ENCODE measurements around the gene CFAP69. TPM values are rescaled to one million over a fixed set of nuclear protein-coding genes. Genes with fewer than 3 reads are reported as not detected.

CFAP69 gene
- total RNA-seq, 2 experiments from 2014 or later: not detected

DNA sequence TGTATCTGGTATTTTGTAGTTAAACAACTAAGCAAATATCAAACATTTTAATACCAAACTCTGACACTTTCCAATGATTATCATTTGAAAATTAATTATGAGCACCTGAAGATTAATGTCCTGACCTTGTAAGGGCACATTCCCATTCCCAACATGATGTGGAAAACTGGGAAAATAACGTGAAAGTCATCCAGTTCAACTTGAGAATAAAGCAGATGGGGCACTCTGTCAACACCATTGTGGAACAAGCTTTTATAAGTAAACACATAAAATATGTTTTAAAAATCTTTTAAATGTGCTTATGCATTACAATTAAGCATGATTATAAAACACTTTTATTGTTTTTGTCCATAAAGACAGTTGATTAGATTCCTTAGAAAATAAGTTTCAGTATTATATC lies 19.4 kb upstream of the CFAP69 start:
- H3K9me3 Mint-ChIP-seq: no peaks in the 10 kb centered on the region
- H3K4me3 Mint-ChIP-seq: no peak overlapping the region
- H3K27ac Mint-ChIP-seq: no peak overlapping the region
- intact Hi-C loops (cut with DNase I, micrococcal nuclease): no loop called here
- DNase-seq (no peak), ATAC-seq (ENCODE audit: poor library complexity) (no peak)
- Histone ChIP-seq H3K27ac (ENCODE audit: low read depth in 1 of 2, low read length in 2 of 2) (no peak overlapping the region), H3K36me3 (ENCODE audit: insufficient read depth, low read length) (no peaks in the 10 kb centered on the region), H3K9me3 (ENCODE audit: control insufficient read depth in 1 of 2, insufficient read depth in 1 of 2, low read length in 2 of 2) (no peaks in the 10 kb centered on the region), H3K4me1 (ENCODE audit: insufficient read depth, low read length) (no peaks in the 10 kb centered on the region), H3K27me3 (ENCODE audit: control insufficient read depth in 1 of 2, insufficient read depth in 2 of 2, low read length in 2 of 2) (peaks cover 0 to 17% of the 10 kb centered on the region in 2 experiments), H3K4me3 (ENCODE audit: low read length) (no peak overlapping the region)
- ChIA-PET POLR2A (no interaction called here), CTCF (no interaction called here)
- no peaks in the 10 kb centered on the region for H3K36me3 Mint-ChIP-seq (ENCODE audit: low read depth)
- H3K27me3 Mint-ChIP-seq: peaks cover 56% of the 10 kb centered on the region
- no peaks in the 10 kb centered on the region for H3K4me1 Mint-ChIP-seq (ENCODE audit: low read depth)
- TF ChIP-seq, protein P1, sequence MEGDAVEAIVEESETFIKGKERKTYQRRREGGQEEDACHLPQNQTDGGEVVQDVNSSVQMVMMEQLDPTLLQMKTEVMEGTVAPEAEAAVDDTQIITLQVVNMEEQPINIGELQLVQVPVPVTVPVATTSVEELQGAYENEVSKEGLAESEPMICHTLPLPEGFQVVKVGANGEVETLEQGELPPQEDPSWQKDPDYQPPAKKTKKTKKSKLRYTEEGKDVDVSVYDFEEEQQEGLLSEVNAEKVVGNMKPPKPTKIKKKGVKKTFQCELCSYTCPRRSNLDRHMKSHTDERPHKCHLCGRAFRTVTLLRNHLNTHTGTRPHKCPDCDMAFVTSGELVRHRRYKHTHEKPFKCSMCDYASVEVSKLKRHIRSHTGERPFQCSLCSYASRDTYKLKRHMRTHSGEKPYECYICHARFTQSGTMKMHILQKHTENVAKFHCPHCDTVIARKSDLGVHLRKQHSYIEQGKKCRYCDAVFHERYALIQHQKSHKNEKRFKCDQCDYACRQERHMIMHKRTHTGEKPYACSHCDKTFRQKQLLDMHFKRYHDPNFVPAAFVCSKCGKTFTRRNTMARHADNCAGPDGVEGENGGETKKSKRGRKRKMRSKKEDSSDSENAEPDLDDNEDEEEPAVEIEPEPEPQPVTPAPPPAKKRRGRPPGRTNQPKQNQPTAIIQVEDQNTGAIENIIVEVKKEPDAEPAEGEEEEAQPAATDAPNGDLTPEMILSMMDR (IDR thresholded peaks at IDR 0.05): no peak

DNA sequence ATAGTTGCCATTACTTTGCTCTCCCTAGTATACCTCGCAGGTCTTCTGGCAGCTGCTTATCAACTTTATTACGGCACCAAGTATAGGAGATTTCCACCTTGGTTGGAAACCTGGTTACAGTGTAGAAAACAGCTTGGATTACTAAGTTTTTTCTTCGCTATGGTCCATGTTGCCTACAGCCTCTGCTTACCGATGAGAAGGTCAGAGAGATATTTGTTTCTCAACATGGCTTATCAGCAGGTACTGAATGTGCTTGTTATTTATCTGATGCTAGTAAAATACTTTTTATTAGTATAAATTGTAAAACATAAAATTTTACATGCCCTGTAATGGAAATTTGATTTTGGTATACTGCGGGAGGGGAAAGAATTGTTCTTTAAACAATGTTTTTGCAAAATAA lies 17.7 kb upstream of the CFAP69 start:
- POLR2A ChIA-PET: no interaction called here
- Mint-ChIP-seq H3K27me3 (peaks cover 49% of the 10 kb centered on the region), H3K4me3 (no peak overlapping the region), H3K9me3 (no peaks in the 10 kb centered on the region), H3K4me1 (ENCODE audit: low read depth) (no peaks in the 10 kb centered on the region), H3K27ac (no peak overlapping the region), H3K36me3 (ENCODE audit: low read depth) (no peaks in the 10 kb centered on the region)
- Histone ChIP-seq H3K27me3 (ENCODE audit: control insufficient read depth in 1 of 2, insufficient read depth in 2 of 2, low read length in 2 of 2) (peaks cover 0 to 17% of the 10 kb centered on the region in 2 experiments), H3K4me3 (ENCODE audit: low read length) (no peak overlapping the region), H3K9me3 (ENCODE audit: control insufficient read depth in 1 of 2, insufficient read depth in 1 of 2, low read length in 2 of 2) (no peaks in the 10 kb centered on the region), H3K4me1 (ENCODE audit: insufficient read depth, low read length) (no peaks in the 10 kb centered on the region), H3K36me3 (ENCODE audit: insufficient read depth, low read length) (no peaks in the 10 kb centered on the region), H3K27ac (ENCODE audit: low read depth in 1 of 2, low read length in 2 of 2) (no peak overlapping the region)
- intact Hi-C loops (cut with DNase I, micrococcal nuclease): no loop called here
- CTCF ChIA-PET: no interaction called here
- DNase-seq (no peak), ATAC-seq (ENCODE audit: poor library complexity) (no peak)
- TF ChIP-seq, protein P1 (IDR thresholded peaks at IDR 0.05): no peak

DNA sequence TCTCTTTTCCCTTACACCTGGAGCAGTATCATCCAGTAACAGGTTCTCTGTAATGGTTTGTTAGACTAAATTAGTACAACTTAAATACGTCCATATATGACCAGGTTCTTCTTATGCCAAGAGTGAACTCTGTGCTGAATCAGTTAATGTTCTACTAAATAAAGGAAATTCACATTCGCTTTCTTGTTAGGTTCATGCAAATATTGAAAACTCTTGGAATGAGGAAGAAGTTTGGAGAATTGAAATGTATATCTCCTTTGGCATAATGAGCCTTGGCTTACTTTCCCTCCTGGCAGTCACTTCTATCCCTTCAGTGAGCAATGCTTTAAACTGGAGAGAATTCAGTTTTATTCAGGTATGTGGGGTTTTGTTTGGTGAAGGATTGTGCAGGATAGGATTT lies 15.3 kb upstream of the CFAP69 start:
- intact Hi-C loops (cut with DNase I, micrococcal nuclease): no loop called here
- no peak for DNase-seq
- Histone ChIP-seq H3K9me3 (ENCODE audit: control insufficient read depth in 1 of 2, insufficient read depth in 1 of 2, low read length in 2 of 2) (no peaks in the 10 kb centered on the region), H3K36me3 (ENCODE audit: insufficient read depth, low read length) (no peaks in the 10 kb centered on the region), H3K27ac (ENCODE audit: low read depth in 1 of 2, low read length in 2 of 2) (no peak overlapping the region), H3K4me1 (ENCODE audit: insufficient read depth, low read length) (no peaks in the 10 kb centered on the region), H3K4me3 (ENCODE audit: low read length) (no peak overlapping the region), H3K27me3 (ENCODE audit: control insufficient read depth in 1 of 2, insufficient read depth in 2 of 2, low read length in 2 of 2) (peaks cover 0 to 17% of the 10 kb centered on the region in 2 experiments)
- ChIA-PET POLR2A (no interaction called here), CTCF (no interaction called here)
- no peak for ATAC-seq (ENCODE audit: poor library complexity)
- H3K27me3 Mint-ChIP-seq: peaks cover 32% of the 10 kb centered on the region
- H3K36me3 Mint-ChIP-seq (ENCODE audit: low read depth): no peaks in the 10 kb centered on the region
- no peaks in the 10 kb centered on the region for H3K9me3 Mint-ChIP-seq
- H3K27ac Mint-ChIP-seq: no peak overlapping the region
- no peaks in the 10 kb centered on the region for H3K4me1 Mint-ChIP-seq (ENCODE audit: low read depth)
- TF ChIP-seq, protein P1 (IDR thresholded peaks at IDR 0.05): no peak
- H3K4me3 Mint-ChIP-seq: no peak overlapping the region

All from CD4-positive, alpha-beta T cell (primary cell).